Measurements from ENCODE around the gene IRAK1. TPM values are rescaled to one million over a fixed set of nuclear protein-coding genes. Genes with fewer than 3 reads are reported as not detected.

Gene IRAK1
- total RNA-seq, 4 donors from 2014 or later: 33.0 to 84.7 (median 41.6) TPM

GRCh38 chrX:154006947-154007346 is 12.8 kb downstream of the IRAK1 start:
- peaks cover 0 to 9% of the 10 kb centered on the region in 2 donors for H3K36me3 ChIP-seq
- H3K27ac ChIP-seq: no peak overlapping the region
- H3K4me1 ChIP-seq: no peaks in the 10 kb centered on the region
- no peak overlapping the region for H3K4me3 ChIP-seq
- WGBS, 2 donors (ENCODE audit: low coverage in 1 of 2): 100% methylated on average over 2 of the region's 20 CpGs; no CpG with 5 or more reads in 1 of the 2 donors
- TF ChIP-seq EP300 (IDR thresholded peaks at IDR 0.05): no peak
- TF ChIP-seq CTCF (IDR thresholded peaks at IDR 0.05): no peak
- no peak for TF ChIP-seq POLR2AphosphoS5 (IDR thresholded peaks at IDR 0.05)
- no peak for TF ChIP-seq POLR2A (IDR thresholded peaks at IDR 0.05)
- no peaks in the 10 kb centered on the region for H3K27me3 ChIP-seq
- H3K9me3 ChIP-seq: no peaks in the 10 kb centered on the region
- ATAC-seq: no peak

DNA sequence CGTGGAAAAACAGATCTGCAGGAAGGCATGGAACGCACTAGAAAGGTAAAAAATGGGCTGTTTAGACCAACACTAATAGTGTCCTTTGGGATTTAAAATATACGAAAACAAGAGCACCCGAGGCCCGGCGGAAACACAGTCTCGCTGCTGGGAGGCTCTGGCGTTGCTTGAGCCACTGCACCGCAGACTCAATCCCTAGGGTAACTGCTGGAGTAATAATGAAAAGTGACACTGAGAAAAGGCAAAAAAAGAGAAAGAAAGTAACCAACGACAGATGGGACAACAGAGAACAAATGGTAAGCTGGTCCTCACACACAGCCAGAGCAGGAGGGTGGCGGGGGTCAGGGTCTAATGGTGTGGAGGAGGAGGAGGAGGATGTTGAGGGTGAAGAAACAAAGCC is 15.4 kb downstream of the IRAK1 start:
- no peak overlapping the region for H3K27ac ChIP-seq
- no peak for ATAC-seq

DNA sequence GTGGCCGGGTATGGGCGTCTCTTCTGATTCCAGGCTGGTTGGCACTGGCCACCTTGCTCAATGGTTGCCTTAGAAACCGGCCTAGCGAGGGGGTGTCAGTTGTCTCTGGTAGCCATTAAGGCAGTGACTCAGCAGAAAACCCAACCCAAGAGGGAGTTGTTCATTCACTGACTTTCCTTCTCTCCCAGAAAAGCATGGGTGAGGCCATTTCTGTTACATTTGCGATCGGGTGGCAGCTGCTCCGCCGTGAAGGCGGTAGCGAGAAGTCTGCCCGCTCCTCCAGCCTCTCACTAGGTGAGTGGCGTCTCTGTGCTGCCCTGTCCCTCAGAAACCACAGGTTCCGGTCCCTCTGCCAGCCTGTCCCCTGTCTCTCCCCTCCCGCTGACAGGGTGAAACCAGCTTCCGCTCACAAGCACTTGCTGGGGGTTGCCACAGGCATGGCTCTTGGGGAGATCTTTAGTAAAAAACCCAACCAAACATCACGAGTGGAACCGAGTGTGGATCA is 17.4 kb downstream of the IRAK1 start:
- peak overlapping the region in 1 of 4 donors; percentile 37 for H3K27ac ChIP-seq
- peak; percentile 69 for ATAC-seq
- H3K4me3 ChIP-seq: no peak overlapping the region
- no peaks in the 10 kb centered on the region for H3K36me3 ChIP-seq
- H3K9me3 ChIP-seq: no peaks in the 10 kb centered on the region
- WGBS, 2 donors (ENCODE audit: low coverage in 1 of 2): 75% methylated on average over 3 of the region's 17 CpGs; no CpG with 5 or more reads in 1 of the 2 donors
- TF ChIP-seq POLR2A (IDR thresholded peaks at IDR 0.05) (no peak), POLR2AphosphoS5 (IDR thresholded peaks at IDR 0.05) (no peak), EP300 (IDR thresholded peaks at IDR 0.05) (no peak), CTCF (IDR thresholded peaks at IDR 0.05) (no peak)
- H3K4me1 ChIP-seq: no peaks in the 10 kb centered on the region
- H3K27me3 ChIP-seq: no peaks in the 10 kb centered on the region

More for the DNA sequence above, 15.4 kb downstream of the IRAK1 start:
- no peaks in the 10 kb centered on the region for H3K4me1 ChIP-seq
- no peaks in the 10 kb centered on the region for H3K36me3 ChIP-seq
- H3K9me3 ChIP-seq: no peaks in the 10 kb centered on the region
- no peaks in the 10 kb centered on the region for H3K27me3 ChIP-seq
- no peak overlapping the region for H3K4me3 ChIP-seq
- WGBS, 2 donors (ENCODE audit: low coverage in 1 of 2): 71 to 75% methylated on average over 9 to 10 of the region's 11 CpGs
- TF ChIP-seq POLR2AphosphoS5 (IDR thresholded peaks at IDR 0.05): no peak
- TF ChIP-seq POLR2A (IDR thresholded peaks at IDR 0.05): no peak
- TF ChIP-seq CTCF (IDR thresholded peaks at IDR 0.05): no peak
- TF ChIP-seq EP300 (IDR thresholded peaks at IDR 0.05): no peak

DNA sequence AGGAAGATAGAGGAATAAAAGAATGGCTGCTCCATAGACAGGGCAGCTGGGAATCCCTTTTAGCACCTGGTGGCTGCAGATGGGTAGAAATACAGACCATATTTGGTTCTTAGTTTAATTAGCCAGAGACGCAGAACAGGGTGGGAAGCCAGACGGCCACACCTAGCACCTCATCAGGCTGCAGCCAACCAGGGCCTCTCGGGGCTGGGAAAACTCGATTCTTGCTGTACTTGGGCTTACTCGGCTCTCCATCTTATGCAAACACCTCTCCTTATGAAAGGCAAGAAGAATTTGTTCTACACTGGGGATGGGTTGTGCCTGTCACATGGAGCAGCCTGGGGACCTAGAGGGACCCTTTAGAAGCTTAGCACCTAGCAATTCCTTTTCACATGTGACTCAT is 19.7 kb downstream of the IRAK1 start:
- Histone ChIP-seq H3K36me3 (no peaks in the 10 kb centered on the region), H3K4me1 (no peaks in the 10 kb centered on the region), H3K27ac (no peak overlapping the region), H3K4me3 (no peak overlapping the region), H3K9me3 (no peaks in the 10 kb centered on the region), H3K27me3 (no peaks in the 10 kb centered on the region)
- 33 to 46% methylated on average over 3 to 4 of the region's 5 CpGs for WGBS, 2 donors (ENCODE audit: low coverage in 1 of 2)
- no peak for TF ChIP-seq POLR2A (IDR thresholded peaks at IDR 0.05)
- TF ChIP-seq POLR2AphosphoS5 (IDR thresholded peaks at IDR 0.05): no peak
- no peak for TF ChIP-seq EP300 (IDR thresholded peaks at IDR 0.05)
- TF ChIP-seq CTCF (IDR thresholded peaks at IDR 0.05): no peak
- ATAC-seq: no peak

- H3K27ac ChIP-seq: no peak overlapping the region
- ATAC-seq: no peak
Measured at GRCh38 chrX:153999359-154000037, 20.2 kb downstream of the IRAK1 start.

More at GRCh38 chrX:153999359-154000037, 20.2 kb downstream of the IRAK1 start:
- H3K9me3 ChIP-seq: no peaks in the 10 kb centered on the region
- no peaks in the 10 kb centered on the region for H3K27me3 ChIP-seq
- WGBS, 2 donors (ENCODE audit: low coverage in 1 of 2): 72% methylated on average over 4 of the region's 19 CpGs; no CpG with 5 or more reads in 1 of the 2 donors
- H3K36me3 ChIP-seq: no peaks in the 10 kb centered on the region
- H3K4me3 ChIP-seq: no peak overlapping the region
- H3K4me1 ChIP-seq: no peaks in the 10 kb centered on the region
- TF ChIP-seq POLR2AphosphoS5 (IDR thresholded peaks at IDR 0.05) (no peak), EP300 (IDR thresholded peaks at IDR 0.05) (no peak), CTCF (IDR thresholded peaks at IDR 0.05) (no peak), POLR2A (IDR thresholded peaks at IDR 0.05) (no peak)

Measured in gastroesophageal sphincter (tissue), 4 donors.